DND-41 (cell line): ENCODE results near the gene POU2F1.

Experiments used
- ATAC-seq: fragments of 200-7000 bp; cut with Tn5 transposase; 3 replicates; pipeline ENCODE4 v1.9.1; 2021; ENCODE audit warnings: low read depth; ENCODE audit not compliant: insufficient read depth
- DNase-seq: peaks from one replicate; pipeline ENCODE4 v3.0.0-alpha.2; 2020
- H2AFZ ChIP-seq: 2 replicates; pipeline ENCODE4 v1.6.0; 2012; ENCODE audit warnings: low read depth, low read length
- H3K27ac ChIP-seq: 2 replicates; pipeline ENCODE4 v1.5.1; 2012; ENCODE audit warnings: low read length, inconsistent platforms
- H3K27me3 ChIP-seq: fragments of 200-600 bp; sonication (generic); 2 replicates; pipeline ENCODE4 v1.6.0; 2012; ENCODE audit warnings: low read length, mild to moderate bottlenecking, inconsistent platforms; ENCODE audit not compliant: insufficient read depth, poor library complexity
- H3K36me3 ChIP-seq: 2 replicates; pipeline ENCODE4 v1.5.1; 2012; ENCODE audit warnings: low read length, inconsistent platforms; ENCODE audit not compliant: insufficient read depth
- H3K4me1 ChIP-seq: 2 replicates; pipeline ENCODE4 v1.5.1; 2012; ENCODE audit warnings: mild to moderate bottlenecking, low read length; ENCODE audit not compliant: insufficient read depth
- H3K4me2 ChIP-seq: 2 replicates; pipeline ENCODE4 v1.6.0; 2012; ENCODE audit warnings: mild to moderate bottlenecking, moderate library complexity, low read length, inconsistent platforms; ENCODE audit not compliant: insufficient read depth
- H3K4me3 ChIP-seq, 2 experiments: fragments of 200-600 bp in 1 of 2; shearing (Covaris generic) in 1 of 2; 2 replicates each; pipeline ENCODE4 v1.5.1; 2012 to 2016; ENCODE audit warnings: inconsistent platforms in 2 of 2, low read length in 2 of 2, mild to moderate bottlenecking in 2 of 2, low read depth in 1 of 2, moderate library complexity in 1 of 2
- H3K79me2 ChIP-seq: 2 replicates; pipeline ENCODE4 v1.6.0; 2012; ENCODE audit warnings: low read length, inconsistent platforms; ENCODE audit not compliant: insufficient read depth
- H3K9ac ChIP-seq: 2 replicates; pipeline ENCODE4 v1.6.0; 2012; ENCODE audit warnings: low read depth, mild to moderate bottlenecking, inconsistent platforms, low read length, moderate library complexity
- H3K9me3 ChIP-seq: 2 replicates; pipeline ENCODE4 v1.5.1; 2012; ENCODE audit warnings: low read length, moderate library complexity, mild to moderate bottlenecking, inconsistent platforms; ENCODE audit not compliant: insufficient read depth, severe bottlenecking
- H4K20me1 ChIP-seq: 2 replicates; pipeline ENCODE4 v1.6.0; 2012; ENCODE audit warnings: low read length; ENCODE audit not compliant: insufficient read depth
- EZH2 ChIP-seq: IDR thresholded peaks from 3 replicates; pipeline ENCODE4 v1.6.1; 2012; ENCODE audit warnings: borderline replicate concordance, low read depth, mild to moderate bottlenecking, moderate library complexity, low read length, inconsistent platforms; ENCODE audit not compliant: severe bottlenecking
- TF ChIP-seq, protein P1 (sequence below): IDR thresholded peaks from 2 replicates; pipeline ENCODE4 v1.5.1; 2012; ENCODE audit warnings: borderline replicate concordance, low read length, moderate library complexity, mild to moderate bottlenecking; ENCODE audit not compliant: poor library complexity, severe bottlenecking; ENCODE audit errors: extremely low read depth

POU2F1 gene

DNA sequence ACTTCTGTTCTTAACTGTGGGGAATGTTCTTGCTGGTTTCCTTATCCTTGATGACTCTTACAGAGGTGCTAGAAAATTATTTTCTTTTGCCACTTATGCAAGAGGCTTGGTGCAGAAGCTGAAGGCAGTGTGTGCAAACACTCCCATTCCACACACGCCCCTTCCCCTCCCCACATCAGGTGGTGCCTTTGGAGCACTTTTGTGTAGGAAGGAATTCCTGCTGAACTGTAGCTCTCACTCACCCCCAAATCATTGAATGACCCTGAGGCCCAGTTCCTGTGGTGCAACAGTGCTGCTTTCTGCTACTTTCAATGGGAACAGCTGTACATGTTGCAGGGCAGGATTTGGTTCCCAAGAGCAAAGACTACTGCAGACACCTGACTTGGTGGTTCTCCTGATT lies 195.8 kb downstream of the POU2F1 start:
- H3K4me3 ChIP-seq, result no peak overlapping the region
- ATAC-seq, result no peak
- H3K36me3 ChIP-seq, result peaks cover 46% of the 10 kb centered on the region
- H3K9me3 ChIP-seq, result no peaks in the 10 kb centered on the region
- H3K79me2 ChIP-seq, result no peaks in the 10 kb centered on the region
- no peak overlapping the region for H2AFZ ChIP-seq
- H3K4me2 ChIP-seq, result no peak overlapping the region
- no peaks in the 10 kb centered on the region for H4K20me1 ChIP-seq
- H3K27ac ChIP-seq, result no peak overlapping the region
- TF ChIP-seq, protein P1, sequence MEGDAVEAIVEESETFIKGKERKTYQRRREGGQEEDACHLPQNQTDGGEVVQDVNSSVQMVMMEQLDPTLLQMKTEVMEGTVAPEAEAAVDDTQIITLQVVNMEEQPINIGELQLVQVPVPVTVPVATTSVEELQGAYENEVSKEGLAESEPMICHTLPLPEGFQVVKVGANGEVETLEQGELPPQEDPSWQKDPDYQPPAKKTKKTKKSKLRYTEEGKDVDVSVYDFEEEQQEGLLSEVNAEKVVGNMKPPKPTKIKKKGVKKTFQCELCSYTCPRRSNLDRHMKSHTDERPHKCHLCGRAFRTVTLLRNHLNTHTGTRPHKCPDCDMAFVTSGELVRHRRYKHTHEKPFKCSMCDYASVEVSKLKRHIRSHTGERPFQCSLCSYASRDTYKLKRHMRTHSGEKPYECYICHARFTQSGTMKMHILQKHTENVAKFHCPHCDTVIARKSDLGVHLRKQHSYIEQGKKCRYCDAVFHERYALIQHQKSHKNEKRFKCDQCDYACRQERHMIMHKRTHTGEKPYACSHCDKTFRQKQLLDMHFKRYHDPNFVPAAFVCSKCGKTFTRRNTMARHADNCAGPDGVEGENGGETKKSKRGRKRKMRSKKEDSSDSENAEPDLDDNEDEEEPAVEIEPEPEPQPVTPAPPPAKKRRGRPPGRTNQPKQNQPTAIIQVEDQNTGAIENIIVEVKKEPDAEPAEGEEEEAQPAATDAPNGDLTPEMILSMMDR, result no peak
- TF ChIP-seq EZH2, result no peak
- H3K9ac ChIP-seq, result no peak overlapping the region
- DNase-seq, result no peak
- H3K27me3 ChIP-seq, result no peaks in the 10 kb centered on the region
- peaks cover 13% of the 10 kb centered on the region for H3K4me1 ChIP-seq

- no peak overlapping the region for H3K4me3 ChIP-seq
- peaks cover 13% of the 10 kb centered on the region for H3K4me1 ChIP-seq
- DNase-seq (no peak), ATAC-seq (0 out of 3 replicates have a peak, but pooled peaks have one; percentile 54)
- TF ChIP-seq EZH2, result no peak
- TF ChIP-seq, protein P1, result no peak
- H3K4me2 ChIP-seq, result no peak overlapping the region
- no peak overlapping the region for H3K9ac ChIP-seq
- H3K27me3 ChIP-seq, result no peaks in the 10 kb centered on the region
- peak overlapping the region; percentile 15; the same call in 1 of the 2 replicates for H3K27ac ChIP-seq
- H2AFZ ChIP-seq, result no peak overlapping the region
- H3K79me2 ChIP-seq, result no peaks in the 10 kb centered on the region
- peaks cover 32% of the 10 kb centered on the region for H3K36me3 ChIP-seq
- no peaks in the 10 kb centered on the region for H3K9me3 ChIP-seq
- H4K20me1 ChIP-seq, result no peaks in the 10 kb centered on the region
These were observed 197.7 kb downstream of the POU2F1 start for GRCh38 chr1:167418391-167418790.

DNA sequence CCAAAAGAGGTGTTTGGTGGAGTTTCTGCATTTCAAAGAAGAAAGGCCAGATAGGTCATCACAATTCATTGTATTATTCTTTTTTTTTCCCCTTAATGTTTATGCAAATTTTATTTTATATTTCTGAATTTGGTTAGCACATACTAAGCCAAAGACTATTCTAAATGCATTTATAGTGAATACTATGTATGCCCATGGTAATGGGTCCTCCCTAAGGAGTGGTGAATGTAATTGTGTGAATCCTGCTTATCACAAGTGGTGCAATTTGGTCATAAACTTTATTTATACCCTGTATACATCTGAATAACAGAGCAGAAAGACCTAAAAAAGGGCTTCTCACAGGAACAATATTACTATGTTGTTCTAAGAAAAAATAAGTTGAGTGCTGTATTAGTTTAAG lies 198.6 kb downstream of the POU2F1 start:
- H3K27me3 ChIP-seq, result no peaks in the 10 kb centered on the region
- no peak overlapping the region for H3K27ac ChIP-seq
- TF ChIP-seq EZH2, result no peak
- TF ChIP-seq, protein P1, result no peak
- no peak overlapping the region for H3K4me2 ChIP-seq
- H2AFZ ChIP-seq, result no peak overlapping the region
- peaks cover 26% of the 10 kb centered on the region for H3K36me3 ChIP-seq
- no peak for ATAC-seq
- H4K20me1 ChIP-seq, result no peaks in the 10 kb centered on the region
- DNase-seq, result no peak
- H3K9me3 ChIP-seq, result no peaks in the 10 kb centered on the region
- no peak overlapping the region for H3K9ac ChIP-seq
- peaks cover 13% of the 10 kb centered on the region for H3K4me1 ChIP-seq
- H3K79me2 ChIP-seq, result no peaks in the 10 kb centered on the region
- no peak overlapping the region for H3K4me3 ChIP-seq

GRCh38 chr1:167420510-167420909 lies 199.8 kb downstream of the POU2F1 start:
- H3K79me2 ChIP-seq, result no peaks in the 10 kb centered on the region
- peaks cover 13% of the 10 kb centered on the region for H3K4me1 ChIP-seq
- H2AFZ ChIP-seq, result no peak overlapping the region
- H3K27ac ChIP-seq, result no peak overlapping the region
- H3K4me3 ChIP-seq, result no peak overlapping the region
- no peaks in the 10 kb centered on the region for H3K27me3 ChIP-seq
- ATAC-seq, result no peak
- no peak overlapping the region for H3K9ac ChIP-seq
- no peaks in the 10 kb centered on the region for H4K20me1 ChIP-seq
- H3K9me3 ChIP-seq, result no peaks in the 10 kb centered on the region
- TF ChIP-seq, protein P1, result no peak
- TF ChIP-seq EZH2, result no peak
- H3K4me2 ChIP-seq, result no peak overlapping the region
- H3K36me3 ChIP-seq, result peaks cover 16% of the 10 kb centered on the region
- no peak for DNase-seq
